Measurements from ENCODE around the gene IRAK2.

- no peak for TF ChIP-seq CTCF (conservative IDR thresholded peaks at IDR 0.05; ENCODE audit: low read length)
- no peak for TF ChIP-seq EZH2phosphoT487 (IDR thresholded peaks at IDR 0.05; ENCODE audit: borderline replicate concordance)
Observed at GRCh38 chr3:10119376-10119775, 45.3 kb upstream of the IRAK2 start.
